Progenitor cell of endocrine pancreas (in vitro differentiated cells): ENCODE data around the gene ABHD16B. TPM values are rescaled to one million over a fixed set of nuclear protein-coding genes. Genes with fewer than 3 reads are reported as not detected.
"Not testable (repeated sequence)": the region's sequence is repeated elsewhere in the genome, so short reads cannot be mapped to it uniquely, and the experiment has no call there.

Experiments used
- DNase-seq: peaks from one replicate; pipeline ENCODE4 v3.0.0; 2021; ENCODE audit warnings: low spot score; ENCODE audit not compliant: unreplicated experiment
- H3K27ac Mint-ChIP-seq: 2 replicates; pipeline ENCODE4 v1.8.0; 2021; ENCODE audit warnings: mild to moderate bottlenecking, moderate library complexity, mixed read lengths
- H3K27me3 Mint-ChIP-seq: 2 replicates; pipeline ENCODE4 v1.8.0; 2021; ENCODE audit warnings: mixed read lengths
- H3K36me3 Mint-ChIP-seq: 2 replicates; pipeline ENCODE4 v1.8.0; 2022; ENCODE audit warnings: mixed read lengths; ENCODE audit not compliant: insufficient read depth
- H3K4me1 Mint-ChIP-seq: 2 replicates; pipeline ENCODE4 v1.8.0; 2021; ENCODE audit warnings: low read depth, mixed read lengths
- H3K4me3 Mint-ChIP-seq: 2 replicates; pipeline ENCODE4 v1.8.0; 2021; ENCODE audit warnings: low read depth, mild to moderate bottlenecking, moderate library complexity, mixed read lengths
- H3K9me3 Mint-ChIP-seq: 2 replicates; pipeline ENCODE4 v1.8.0; 2021; ENCODE audit warnings: low read depth, mixed read lengths
- CTCF ChIP-seq: fragments of 200-600 bp; sonication (generic); IDR thresholded peaks from one replicate; pipeline ENCODE4 v1.5.0; 2021; ENCODE audit warnings: antibody characterized with exemption, mild to moderate bottlenecking; ENCODE audit not compliant: unreplicated experiment
- total RNA-seq: library from RNA; stranded (reverse); gene quantifications from 2 replicates; pipeline ENCODE4 v1.2.1, GENCODE V29; 2021

The ABHD16B gene
- total RNA-seq, 1 donor from 2014 or later, result not detected

DNA sequence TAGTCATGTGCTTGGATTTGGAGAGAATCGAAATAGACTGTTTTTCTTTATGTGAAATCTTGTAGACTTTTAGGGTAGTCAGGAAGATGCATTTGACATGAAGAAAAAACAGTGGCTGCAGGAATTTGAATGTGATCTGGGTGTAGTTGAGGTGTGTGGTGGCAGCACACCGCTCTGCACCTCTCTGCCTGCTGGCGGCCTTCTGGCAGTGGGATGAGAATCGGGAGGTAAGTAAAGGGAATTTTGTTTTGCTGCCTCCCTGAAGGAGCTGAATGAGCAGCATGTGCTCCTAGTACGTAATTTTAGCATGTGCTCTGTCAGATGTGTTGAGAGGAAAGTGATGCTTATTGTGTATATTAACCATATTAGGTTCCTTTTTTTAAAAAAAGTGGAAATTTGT, 7.0 kb downstream of the ABHD16B start:
- Mint-ChIP-seq H3K36me3 (peaks cover 10% of the 10 kb centered on the region), H3K4me1 (peaks cover 14% of the 10 kb centered on the region), H3K27me3 (no peaks in the 10 kb centered on the region), H3K4me3 (peak overlapping the region; percentile 16), H3K27ac (peak overlapping the region; percentile 76), H3K9me3 (no peaks in the 10 kb centered on the region)
- no peak for TF ChIP-seq CTCF
- no peak for DNase-seq

DNA sequence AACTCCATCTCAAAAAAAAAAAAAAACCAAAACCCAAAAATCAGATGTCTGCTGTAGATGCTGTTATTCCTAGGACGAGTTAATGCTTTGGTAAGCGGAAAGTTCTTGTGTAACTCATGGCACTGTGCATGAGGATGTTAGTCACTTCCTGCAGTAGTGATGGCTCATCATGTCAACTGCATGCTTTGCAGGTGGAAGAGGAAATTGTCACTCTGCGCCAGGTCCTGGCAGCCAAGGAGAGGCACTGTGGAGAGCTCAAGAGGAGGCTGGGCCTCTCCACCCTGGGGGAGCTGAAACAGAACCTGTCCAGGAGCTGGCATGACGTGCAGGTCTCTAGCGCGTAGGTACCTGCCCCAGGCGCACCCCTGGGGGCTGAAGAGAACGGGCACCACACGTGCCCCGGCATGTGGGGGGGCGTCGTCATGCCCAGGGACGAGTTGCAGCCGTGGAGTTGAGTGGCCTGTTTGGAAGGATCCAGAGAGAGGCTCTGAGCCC, 12.2 kb downstream of the ABHD16B start:
- no peak for TF ChIP-seq CTCF
- H3K27me3 Mint-ChIP-seq, result no peaks in the 10 kb centered on the region
- H3K4me1 Mint-ChIP-seq, result no peaks in the 10 kb centered on the region
- no peak for DNase-seq
- peaks cover 21% of the 10 kb centered on the region for H3K36me3 Mint-ChIP-seq
- H3K27ac Mint-ChIP-seq, result no peak overlapping the region
- no peaks in the 10 kb centered on the region for H3K9me3 Mint-ChIP-seq
- H3K4me3 Mint-ChIP-seq, result no peak overlapping the region

GRCh38 chr20:63874241-63874640, 12.9 kb downstream of the ABHD16B start:
- H3K4me3 Mint-ChIP-seq, H3K27me3 Mint-ChIP-seq, DNase-seq, H3K4me1 Mint-ChIP-seq, H3K27ac Mint-ChIP-seq, H3K9me3 Mint-ChIP-seq: not testable (repeated sequence)
- H3K36me3 Mint-ChIP-seq, result peaks cover 21% of the 10 kb centered on the region

GRCh38 chr20:63876489-63877036, 15.3 kb downstream of the ABHD16B start:
- Mint-ChIP-seq H3K36me3 (peaks cover 20% of the 10 kb centered on the region), H3K27me3 (no peaks in the 10 kb centered on the region), H3K4me3 (no peak overlapping the region), H3K9me3 (no peaks in the 10 kb centered on the region), H3K4me1 (no peaks in the 10 kb centered on the region), H3K27ac (no peak overlapping the region)
- DNase-seq, result no peak
- no peak for TF ChIP-seq CTCF

- no peak for DNase-seq
- H3K27me3 Mint-ChIP-seq, result no peaks in the 10 kb centered on the region
- H3K4me3 Mint-ChIP-seq, result no peak overlapping the region
- no peaks in the 10 kb centered on the region for H3K4me1 Mint-ChIP-seq
- H3K27ac Mint-ChIP-seq, result no peak overlapping the region
- H3K36me3 Mint-ChIP-seq, result peaks cover 17% of the 10 kb centered on the region
- H3K9me3 Mint-ChIP-seq, result no peaks in the 10 kb centered on the region
- no peak for TF ChIP-seq CTCF
Measured at GRCh38 chr20:63877755-63878470, 16.6 kb downstream of the ABHD16B start.
